GM12872 (cell line): ENCODE results near the gene SPATA16.

ENCODE experiments used
- TF ChIP-seq, protein P1 (sequence below): IDR thresholded peaks from 3 replicates; pipeline ENCODE4 v1.5.1; 2011; ENCODE audit warnings: low read depth, mild to moderate bottlenecking, low read length, moderate library complexity; ENCODE audit not compliant: insufficient read depth

Gene SPATA16

DNA sequence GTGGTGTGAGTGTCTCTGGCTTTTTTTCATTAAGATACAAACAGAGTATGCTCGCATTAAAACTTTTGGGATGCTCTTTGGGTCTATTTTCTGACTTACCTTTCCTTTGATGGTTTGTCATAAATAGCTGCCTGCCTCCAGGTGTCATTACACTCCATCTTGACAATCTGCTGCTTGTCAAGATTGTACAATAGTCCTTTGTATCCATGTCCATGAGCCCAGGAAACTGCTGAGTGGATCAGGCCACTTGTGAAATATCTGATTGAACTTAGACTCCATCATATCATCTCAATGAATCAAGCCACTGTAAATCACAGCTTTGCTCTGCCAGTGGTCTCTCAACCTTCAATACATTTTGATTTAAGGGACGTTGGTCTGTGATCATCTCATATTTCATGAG, 255.3 kb downstream of the SPATA16 start:
- TF ChIP-seq, protein P1, sequence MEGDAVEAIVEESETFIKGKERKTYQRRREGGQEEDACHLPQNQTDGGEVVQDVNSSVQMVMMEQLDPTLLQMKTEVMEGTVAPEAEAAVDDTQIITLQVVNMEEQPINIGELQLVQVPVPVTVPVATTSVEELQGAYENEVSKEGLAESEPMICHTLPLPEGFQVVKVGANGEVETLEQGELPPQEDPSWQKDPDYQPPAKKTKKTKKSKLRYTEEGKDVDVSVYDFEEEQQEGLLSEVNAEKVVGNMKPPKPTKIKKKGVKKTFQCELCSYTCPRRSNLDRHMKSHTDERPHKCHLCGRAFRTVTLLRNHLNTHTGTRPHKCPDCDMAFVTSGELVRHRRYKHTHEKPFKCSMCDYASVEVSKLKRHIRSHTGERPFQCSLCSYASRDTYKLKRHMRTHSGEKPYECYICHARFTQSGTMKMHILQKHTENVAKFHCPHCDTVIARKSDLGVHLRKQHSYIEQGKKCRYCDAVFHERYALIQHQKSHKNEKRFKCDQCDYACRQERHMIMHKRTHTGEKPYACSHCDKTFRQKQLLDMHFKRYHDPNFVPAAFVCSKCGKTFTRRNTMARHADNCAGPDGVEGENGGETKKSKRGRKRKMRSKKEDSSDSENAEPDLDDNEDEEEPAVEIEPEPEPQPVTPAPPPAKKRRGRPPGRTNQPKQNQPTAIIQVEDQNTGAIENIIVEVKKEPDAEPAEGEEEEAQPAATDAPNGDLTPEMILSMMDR, result no peak

DNA sequence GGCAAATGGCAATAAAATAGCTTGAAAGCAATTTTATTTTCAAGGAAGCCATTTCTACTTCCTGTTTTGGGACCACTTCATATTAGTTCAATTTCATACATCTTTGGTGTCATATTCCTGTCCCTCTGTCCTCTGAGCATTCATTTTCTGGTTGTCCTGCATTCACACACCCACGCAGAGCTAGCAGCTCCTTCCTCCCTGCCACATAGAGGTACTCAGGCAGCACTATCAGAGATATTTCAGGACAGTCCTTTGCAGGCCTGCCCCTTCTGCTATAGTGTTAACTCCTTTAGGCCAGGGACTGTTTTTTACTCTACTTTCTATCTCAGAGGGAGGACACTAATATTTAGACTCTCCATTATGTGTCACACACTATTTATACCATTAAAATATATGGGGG, 258.5 kb downstream of the SPATA16 start:
- TF ChIP-seq, protein P1, result no peak

DNA sequence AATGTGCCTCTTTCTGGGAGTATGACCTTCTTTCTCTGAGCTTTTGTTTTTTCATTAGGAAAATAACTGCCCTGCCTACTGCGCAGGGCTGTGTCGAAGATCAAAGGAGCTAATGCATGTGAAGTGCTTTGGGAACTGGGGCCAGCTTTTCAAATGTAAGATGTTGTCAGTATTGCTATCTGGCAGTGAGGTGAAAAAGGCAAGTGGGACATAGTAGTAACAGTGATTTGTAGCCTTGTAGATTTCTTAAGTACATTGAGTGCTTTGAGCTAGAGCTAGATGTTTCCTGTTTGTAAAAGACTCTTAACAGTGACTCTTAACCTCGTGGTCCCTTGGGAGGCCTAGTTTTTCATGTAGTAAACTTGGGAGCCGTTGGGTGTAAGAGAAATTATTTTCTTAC, 264.0 kb downstream of the SPATA16 start:
- TF ChIP-seq, protein P1, result no peak

DNA sequence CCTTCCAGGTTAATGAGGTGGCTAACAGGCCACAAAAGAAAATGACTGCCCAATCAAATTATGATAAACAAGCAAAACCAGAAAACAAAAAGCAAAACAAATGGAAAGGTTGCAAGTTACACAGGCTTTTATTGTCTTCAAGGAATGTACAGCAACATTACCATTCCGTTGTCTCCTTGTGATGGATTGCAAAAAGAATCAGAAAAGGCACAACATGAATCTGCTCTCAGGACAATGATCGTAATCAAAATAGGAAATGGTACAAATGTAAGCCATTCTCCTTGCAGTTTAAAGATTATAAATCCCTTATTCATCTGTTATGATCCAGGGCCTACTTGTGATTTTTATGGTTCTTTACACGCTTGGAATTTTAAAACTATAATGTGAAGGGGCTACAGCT, 264.7 kb downstream of the SPATA16 start:
- TF ChIP-seq, protein P1, result no peak

DNA sequence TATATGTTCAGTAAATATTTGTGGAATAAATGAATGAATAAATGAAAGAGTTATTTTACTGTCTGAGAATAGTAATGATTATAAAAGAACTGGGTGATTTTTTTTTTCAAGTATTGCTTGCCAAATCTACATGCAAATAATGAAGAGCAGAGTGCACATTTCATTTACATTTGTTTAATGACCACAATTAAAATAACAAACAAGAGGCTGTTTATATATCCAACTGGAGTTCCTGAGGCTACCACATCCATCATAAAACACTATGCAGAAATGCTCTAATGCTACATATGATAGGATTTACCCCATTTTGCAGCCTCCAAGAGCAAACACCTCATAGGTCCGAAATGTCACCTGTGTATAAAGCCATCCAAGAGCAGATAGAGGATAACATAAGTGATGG, 266.0 kb downstream of the SPATA16 start:
- TF ChIP-seq, protein P1, result no peak

DNA sequence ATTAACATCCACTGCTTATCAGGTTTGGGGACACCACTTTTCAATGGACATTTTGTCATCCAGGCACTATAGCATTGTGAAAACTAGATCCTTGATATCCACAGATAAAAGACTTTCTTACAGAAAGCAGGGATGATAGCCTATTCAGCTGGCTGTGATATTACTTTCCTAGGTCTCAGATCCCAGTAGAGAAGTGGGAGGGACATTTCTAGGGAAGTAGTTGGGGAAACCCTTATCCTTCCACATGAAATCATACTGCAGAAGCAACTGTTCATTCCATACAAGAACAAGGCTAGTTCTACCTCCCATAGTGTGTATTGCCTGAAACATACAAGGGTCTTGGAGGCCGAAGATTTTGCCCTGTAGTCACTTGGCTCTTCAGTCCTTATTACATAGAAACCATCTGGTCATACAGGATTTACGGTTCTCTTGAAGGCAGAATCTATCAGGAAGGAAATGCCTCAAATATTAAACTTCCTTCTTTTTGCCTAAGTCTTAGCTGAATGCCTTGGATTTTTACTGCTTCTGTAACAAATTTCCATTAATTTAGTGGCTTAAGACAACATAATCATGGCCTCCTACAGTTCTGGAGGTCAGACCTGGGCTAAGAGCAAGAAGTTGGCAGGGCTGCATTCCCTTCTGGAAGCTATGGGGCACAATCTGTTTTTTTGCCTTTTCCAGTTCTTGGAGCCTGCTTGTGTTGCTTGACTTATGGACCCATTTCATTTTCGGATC, 271.1 kb downstream of the SPATA16 start:
- TF ChIP-seq, protein P1, result no peak

DNA sequence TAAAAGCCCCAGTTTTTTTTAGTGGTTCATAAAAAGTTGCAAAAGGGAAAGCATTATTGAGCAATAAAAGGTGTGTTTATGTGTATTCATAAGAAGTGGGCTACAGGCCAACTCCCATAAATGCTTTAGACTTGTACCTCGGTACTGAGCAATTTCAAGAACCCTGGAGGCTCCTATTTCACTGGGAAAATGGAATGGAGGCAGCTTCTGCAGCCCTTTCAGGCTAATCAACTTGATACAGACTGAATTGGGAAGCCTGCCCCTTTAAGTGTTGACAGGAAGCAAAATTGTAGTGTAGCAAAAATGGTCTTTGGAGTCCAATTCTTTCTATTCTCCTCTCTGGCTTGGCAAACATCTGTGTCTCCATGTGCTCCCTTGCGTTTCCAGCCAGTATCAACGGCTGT, 271.7 kb downstream of the SPATA16 start:
- TF ChIP-seq, protein P1, result no peak
